DLD1 (cell line): ENCODE measurements around the gene ANTXR1.

ENCODE experiments used
- in situ Hi-C: cut with HindIII; loops from 2 replicates; pipeline ENCODE4 v1.10.0; 2017; ENCODE audit warnings: low sequenced_read_pairs

ANTXR1 gene

DNA sequence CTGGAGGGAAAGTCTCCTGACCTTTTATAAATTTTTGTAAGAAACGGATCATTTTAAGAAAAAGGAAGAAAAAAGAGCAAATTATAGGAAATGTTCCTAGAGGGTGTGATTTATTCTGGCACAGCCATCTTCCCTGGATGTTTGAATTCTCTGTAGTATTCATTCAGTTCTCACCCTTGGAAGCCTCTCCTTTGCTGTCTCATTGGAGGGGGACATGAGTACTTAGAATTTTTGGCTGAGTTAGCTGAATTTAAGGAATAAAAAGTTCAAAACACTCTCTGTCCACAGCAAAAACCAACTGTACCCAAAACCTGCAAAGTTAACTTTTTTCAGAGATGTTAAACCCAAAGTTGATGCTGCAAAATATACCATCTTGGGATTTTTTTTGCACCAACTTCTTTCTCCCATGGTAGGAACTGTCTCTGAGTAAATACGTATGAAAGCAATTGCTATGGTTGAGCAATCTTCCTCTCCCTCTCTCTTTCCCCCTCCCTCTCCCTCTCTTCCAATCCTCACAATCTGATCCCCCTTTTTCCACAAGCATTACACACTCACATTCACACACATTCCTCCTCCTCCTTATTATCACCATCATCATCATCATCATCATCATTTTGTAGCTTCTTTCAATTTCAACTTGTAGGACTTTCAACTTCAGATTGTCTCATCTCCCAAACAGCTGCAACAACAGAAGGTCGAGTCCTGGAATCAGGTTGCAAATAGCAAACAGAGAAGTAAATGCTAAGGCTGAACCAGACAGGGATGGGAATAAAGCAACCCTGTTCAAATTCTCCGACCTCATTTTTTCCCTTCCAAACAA, 190.4 kb downstream of the ANTXR1 start:
- in situ Hi-C loops, result no loop called here

DNA sequence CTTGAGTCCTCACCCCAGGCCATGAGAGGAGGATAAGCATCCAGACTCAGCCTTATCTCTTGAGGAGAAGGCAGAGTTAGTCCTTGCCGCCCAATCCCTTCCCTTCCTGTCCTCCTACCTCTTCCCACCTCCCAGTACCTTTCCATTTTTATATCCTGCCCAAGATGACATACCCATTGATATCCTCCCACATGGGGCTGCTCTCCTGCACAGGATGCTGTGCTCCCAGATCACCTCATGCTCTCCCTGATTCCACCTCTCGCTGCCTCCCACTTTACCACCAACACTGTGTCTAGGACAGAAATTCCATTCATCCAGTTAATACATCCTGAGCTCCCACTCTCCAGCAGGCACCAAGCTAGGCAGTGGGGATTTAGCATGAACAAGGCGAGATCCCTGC, 191.7 kb downstream of the ANTXR1 start:
- in situ Hi-C loops, result no loop called here

DNA sequence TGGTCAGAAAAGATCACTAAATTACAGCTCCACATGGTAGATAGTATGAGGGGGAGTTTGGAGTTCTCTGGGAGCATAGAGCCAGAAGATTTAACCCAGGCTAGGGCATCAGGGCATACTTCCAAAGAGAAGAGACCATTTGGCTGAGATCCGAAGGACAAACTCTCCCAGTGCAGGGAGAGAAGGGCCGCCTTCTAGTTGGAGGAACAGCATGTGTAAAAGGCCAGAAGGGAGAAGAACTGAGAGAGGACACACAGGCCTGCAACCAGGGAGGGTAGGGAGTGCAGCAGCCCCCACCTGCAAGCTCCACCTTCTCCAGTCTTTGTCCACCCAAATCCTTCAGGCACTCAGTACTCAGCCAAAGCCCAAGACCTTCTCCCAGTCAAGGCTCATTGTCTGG, 192.1 kb downstream of the ANTXR1 start:
- in situ Hi-C loops, result no loop called here

DNA sequence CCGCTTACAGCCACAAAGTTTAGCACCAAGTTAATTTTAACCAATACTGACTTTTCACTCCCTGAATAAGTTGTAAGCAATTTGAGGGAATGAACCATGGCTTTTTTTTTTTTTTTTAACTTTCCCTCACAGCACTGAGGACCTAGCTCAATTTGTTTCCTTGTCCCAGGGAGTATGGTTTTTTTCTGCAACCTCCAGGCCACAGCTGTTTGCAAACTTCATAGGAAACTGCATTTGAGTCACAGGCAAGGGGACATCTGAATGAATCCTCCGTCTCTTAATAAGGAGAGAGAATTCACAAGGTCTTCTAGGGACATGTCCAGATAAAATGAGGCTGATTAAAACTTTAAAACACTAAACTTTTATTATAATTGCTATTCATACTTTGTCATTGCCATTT, 192.5 kb downstream of the ANTXR1 start:
- in situ Hi-C loops, result no loop called here

DNA sequence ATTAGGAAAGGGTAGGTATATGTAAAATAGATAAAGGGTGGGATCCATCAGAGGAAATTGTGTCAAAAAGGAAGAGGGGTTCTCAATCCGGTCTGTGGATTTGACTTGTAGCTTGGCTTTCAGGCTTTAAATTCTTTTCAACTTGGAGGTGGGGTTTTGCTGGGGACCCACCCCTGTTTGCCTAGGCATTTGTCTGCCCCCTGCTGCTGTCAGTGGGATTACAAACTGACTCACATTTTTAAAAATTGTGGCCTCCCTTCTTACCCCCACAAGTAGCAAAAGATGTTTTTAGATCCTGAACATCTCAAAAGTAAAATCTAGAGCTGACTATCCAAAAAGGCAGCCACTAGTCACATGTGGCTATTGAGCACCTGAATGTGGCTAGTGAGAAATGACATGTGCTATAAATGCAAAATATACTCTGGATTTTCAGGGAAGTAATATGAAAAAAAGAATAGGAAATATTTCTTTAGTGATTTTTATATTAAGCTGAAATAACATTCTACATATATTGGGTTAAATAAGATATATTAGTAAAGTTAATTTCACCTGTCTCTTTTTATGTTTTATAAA, 195.1 kb downstream of the ANTXR1 start:
- in situ Hi-C loops, result no loop called here

DNA sequence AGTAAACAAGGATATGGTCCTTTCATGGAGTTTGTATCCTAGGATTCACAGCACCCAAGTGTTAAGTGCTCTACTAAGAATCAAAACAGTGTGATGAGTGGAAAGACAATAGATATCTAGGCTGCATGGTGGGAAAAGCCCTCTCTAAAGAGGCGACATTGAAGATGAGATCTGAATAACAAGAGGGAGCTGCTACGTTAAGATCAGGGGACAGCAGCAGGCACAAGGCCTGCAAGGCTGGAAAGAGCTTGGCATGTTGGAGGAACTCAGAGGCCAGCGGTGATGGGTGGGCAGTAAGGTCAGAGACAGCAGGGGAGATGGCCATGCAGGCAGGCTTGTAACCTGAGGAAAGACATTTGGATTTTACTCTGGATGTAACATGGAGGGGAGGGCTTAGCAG, 196.5 kb downstream of the ANTXR1 start:
- in situ Hi-C loops, result no loop called here

DNA sequence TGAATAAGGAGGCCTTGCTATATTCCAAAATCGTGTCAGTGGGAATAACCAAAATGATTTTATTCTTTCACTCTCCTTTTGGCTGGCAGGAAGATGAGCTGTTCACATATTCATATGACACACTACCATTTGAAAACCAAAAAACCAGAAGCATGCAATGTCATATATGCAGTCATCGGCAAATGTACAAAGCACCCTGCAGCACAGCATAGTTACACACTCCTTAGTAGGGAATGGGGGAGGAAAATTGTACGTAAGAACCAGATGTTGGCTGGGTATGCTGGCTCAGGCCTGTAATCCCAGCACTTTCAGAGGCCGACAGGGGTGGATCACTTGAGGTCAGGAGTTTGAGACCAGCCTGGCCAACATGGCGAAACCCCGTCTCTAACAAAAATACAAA, 197.4 kb downstream of the ANTXR1 start:
- in situ Hi-C loops, result no loop called here

DNA sequence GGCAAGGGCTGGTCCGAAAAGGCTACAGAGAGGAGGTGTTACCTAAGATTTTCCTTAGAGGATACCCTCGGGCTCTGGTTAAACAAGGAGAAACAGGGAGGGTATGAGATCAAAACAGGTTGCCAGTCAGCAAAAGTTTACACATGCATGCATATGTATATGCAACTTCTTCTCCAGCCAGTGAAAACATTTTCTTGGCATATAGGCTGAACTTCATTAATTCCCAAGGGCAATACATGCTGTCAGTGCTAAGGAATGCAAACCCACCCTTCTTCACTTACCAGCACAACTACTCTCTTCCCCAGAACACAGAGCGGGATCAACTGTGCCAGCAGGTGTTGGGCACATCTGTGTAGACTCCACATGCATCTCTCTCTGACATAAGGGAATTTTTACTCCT, 198.1 kb downstream of the ANTXR1 start:
- in situ Hi-C loops, result no loop called here

DNA sequence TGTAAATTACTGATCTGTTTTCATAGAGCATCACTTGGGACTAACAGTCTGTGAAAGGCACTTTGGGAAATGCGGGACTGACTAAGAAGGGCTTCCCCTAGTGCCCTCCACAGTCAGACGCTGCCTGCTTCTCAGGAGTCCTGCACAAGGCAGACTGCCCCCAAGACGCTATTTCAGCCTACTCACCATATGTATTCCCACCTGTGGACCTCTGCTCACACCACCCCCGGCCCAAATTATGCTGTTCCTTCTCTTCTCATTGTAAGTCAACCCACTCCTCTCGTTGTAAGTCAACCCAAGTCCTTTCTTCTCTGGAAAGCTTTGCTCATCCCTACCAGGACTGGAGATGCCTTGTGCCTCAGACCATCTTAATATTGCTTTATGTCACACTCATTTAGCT, 198.7 kb downstream of the ANTXR1 start:
- in situ Hi-C loops, result no loop called here

DNA sequence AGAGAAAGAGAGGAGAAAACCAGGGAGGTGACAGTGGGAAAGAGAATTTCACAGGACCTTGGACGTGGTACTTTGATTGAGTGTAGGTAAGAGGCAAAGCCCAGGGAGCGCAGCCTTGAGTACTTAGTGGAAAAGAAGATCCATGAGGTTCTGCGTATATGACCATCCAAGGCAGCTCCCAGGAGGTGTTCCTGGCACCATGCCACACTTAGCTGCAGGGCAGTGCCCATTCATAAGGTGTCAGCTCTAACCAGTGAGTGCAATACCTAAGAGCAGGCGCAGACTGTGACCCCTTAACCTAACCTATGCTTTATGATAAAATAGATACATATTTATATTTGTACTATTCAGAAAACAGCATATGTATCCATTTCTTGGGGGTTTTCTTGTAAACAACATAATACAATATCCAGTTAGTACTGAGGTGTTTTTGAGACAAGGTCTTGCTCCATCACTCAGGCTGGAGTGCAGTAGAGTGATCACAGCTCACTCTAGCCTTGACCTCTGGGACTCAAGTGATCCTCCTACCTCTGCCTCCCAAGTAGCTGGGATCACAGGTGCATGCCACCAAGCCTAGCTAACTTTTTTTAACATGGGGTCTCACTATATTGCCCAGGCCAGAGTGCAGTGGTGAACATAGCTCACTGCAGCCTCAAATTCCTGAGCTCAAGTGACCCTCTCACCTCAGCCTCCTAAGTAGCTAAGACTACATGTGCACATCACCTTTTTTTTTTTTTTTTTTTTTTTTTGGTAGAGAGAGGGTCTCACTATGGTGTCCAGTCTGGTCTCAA, 199.5 kb downstream of the ANTXR1 start:
- in situ Hi-C loops, result no loop called here

DNA sequence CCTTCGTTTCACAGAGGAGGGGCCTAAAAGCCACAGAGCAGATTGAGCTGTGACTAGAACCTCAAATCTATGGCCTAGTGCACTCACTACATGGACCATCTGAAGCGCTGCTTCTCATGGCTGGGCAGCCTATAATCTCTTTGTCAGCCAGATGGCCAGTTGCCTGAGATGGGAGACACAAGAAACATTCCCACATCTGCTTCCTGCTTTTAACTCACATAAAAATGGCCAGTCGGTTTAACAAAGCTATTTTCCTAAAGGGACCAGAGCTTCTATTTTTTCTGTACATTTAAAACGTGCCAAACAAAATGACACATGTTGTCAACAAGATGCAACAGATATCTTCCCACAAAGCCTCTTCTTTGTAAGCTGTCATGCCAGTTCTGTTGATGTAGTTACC, 200.2 kb downstream of the ANTXR1 start:
- in situ Hi-C loops, result no loop called here

DNA sequence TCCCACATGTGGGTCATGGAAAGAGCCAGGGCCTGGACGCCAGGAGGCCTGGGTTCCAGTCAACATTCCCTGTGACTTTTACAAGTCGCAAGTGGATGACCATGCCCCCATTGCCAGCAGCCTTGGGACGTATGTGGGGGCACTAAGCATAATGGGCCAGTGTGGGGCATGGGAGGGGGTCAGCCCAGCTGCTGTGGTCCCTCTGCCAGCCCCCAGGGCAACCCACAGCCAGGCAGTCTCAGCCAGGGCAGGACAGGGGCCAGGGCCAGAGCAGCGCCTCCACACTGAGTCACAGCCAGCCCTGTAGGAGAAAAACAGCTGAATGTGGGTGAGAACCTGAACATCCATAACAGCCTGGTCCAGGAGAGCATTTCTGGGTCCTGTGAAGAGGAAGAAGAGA, 200.8 kb downstream of the ANTXR1 start:
- in situ Hi-C loops, result no loop called here

DNA sequence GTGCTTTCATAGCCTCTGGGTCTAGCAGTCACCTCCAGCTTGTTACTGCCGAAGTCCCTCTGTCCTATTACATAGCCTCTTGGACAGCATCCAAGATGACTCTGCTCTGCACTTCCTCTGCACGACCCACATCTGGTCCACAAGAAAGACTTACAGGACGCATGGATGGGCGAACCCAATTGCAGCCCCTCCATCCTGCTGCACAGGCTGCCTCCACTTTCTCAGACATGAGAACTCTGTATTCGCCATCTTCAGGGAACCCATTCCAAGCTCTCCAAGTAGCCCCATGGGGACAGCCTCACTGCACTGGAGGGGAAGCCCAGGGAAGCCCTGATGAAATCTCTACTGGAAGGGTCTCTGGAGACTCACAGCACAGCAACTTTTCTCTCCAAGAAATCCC, 201.9 kb downstream of the ANTXR1 start:
- in situ Hi-C loops, result no loop called here

DNA sequence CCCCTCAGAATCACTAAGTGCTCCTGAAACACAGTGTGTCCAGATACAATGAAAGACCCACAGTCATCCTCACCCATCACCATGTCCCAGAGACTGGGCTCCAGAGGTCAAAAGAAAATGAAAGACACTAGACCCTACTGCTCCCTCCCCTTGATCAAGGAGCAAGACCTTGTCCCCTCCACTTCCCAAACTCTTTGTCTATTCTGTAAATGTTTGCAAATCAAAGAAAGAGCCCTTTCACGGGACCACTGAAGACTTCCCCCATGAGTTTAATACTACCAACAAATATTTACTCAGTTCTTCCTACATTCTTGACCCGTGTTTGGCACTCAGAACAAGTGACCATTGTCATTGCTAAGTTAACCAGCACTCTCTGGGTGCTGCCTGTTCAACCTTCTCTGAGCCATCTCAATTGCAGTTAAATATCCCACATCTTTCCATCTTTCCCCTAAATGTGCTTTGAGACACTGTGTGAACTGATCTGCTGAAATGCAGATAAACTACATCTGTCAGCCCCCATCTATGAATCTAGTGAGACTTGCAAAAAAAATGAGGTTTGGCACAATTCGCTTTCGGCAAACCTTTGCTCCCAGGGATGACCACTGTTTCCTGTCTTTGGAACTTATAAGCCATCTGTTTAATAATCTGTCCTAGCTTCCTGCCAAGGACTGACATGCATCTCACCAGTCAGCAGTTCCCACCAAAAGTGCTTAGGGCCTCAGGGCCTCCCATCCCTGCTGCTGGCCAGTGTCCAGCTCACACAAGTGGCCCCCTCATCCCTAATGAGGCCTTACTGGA, 203.8 kb downstream of the ANTXR1 start:
- in situ Hi-C loops, result no loop called here

DNA sequence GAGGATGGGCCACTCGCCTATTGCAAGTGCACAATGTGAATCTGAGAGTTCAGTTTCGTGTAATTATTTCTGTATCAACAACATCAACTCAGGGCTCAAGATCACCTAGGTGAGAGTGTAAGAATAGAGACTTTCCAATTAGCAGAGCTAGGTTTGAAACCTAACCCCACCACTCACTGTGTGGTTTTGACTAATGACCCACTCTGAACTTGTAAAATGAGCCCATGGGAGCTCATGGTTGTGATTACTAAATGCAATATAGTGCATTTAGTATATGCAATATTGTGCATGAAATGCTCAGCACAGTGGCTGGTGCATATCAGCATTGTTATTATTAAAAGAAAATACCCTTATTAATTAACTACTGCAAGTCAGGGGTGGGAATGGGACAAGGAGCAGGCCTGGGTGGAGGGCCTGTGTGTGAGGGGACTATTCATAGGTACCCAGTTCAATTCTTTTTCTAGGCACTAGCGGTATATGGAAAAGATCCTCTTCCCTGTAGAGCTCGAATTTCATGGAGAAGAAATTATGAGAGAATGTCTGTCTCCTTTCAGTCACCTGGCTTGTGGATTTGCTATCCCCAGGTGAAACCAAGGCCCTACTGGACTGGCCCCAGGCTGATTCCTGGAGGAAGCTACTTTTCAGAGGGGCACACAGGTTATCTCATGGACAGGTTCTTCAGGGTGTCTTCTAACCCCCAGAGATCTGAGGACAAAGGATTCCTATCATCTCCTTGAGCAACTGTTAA, 204.5 kb downstream of the ANTXR1 start:
- in situ Hi-C loops, result no loop called here

DNA sequence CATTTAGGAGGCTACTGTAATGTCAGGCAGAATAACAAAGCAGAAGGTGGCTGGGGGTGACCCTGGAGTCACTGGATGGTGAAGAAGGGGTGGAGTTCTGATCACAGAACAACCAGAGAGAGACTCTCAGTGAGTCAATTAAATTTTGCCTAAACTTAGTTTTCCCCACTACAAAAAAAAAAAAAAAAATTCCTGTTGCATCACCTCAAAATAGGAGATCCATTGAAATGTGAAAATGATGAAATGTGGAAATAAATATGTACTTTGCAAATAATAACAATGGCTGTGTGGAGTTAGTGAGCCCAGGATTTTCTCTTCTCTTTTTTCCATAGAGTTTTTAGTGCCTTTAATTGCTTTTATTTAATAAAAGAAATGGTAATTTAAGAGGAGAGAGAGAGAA, 208.5 kb downstream of the ANTXR1 start:
- in situ Hi-C loops, result no loop called here

DNA sequence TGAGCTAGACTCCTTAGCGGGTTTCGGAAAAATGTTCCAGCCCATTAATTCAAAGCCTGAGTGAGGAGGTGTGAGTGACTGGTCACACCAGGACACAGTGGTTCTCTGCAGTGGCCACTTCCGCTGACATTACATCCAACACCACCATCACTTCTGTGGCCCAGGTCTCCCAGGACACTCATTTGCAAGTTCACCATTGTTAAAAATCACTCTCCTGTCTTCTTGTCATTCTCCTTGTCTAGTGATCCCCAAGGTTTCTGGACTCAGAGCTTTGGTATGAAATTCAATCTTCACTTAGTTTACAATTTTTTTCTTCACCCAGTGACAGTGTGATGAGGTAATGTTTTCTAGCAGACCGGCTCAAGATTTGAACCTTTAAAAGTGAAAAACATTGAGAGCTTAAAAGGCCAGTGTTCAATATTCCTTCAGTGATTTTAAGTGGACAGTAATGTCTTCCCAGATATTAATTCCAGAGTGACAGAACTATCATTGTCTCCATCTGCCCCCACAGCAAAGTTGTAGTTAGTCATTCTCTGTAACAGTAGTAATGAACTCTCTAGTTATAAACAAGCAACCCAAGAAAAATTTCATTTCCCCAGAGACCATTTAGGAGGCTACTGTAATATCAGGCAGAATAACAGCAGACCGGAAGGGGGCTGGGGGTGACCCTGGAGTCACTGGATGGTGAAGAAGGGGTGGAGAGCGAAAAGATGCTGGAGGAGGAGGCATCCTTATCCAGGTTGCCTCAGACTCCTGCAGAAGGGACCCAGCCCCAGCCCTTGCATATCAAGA, 209.2 kb downstream of the ANTXR1 start:
- in situ Hi-C loops, result no loop called here

DNA sequence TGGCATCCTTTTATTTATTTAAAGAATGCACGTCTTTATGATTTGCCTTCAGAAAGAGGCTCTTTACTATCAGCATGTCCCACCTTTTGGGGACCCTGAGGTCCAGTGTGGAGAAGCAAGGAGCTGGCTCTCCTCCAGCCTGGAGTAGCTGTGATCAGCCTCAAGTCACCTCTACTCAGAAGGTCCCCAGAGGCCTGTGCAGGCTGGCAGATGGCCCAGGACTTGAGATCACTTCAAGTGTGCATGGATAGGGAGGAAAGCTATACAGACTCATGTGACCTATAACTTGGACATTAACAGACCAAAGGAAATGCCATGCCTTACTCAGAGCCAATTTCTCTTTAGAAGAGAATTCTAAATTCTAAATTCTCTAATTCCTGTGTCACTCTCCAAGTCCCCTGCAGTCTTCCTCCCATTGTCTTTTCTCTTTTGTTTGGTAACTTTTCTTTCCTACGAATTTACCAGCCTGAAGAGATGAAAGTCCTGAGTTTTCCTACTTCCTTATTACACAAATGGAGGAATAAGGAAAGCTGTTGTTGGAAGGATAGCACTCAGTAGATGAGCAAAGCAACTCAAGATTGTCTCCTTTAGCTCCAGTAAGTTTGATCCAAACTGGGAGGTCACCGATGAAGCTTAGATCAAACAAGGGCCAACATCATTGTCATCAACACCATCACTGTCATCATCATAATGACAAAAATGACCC, 210.1 kb downstream of the ANTXR1 start:
- in situ Hi-C loops, result no loop called here
